ENCODE measurements around the gene ST6GALNAC2.
"Not testable (repeated sequence)": the region's sequence is repeated elsewhere in the genome, so short reads cannot be mapped to it uniquely, and the experiment has no call there.

ST6GALNAC2 gene

GRCh38 chr17:76523084-76524037, 62.3 kb downstream of the ST6GALNAC2 start:
- DNase-seq = no peak

- not testable (repeated sequence) for DNase-seq
These were observed 64.0 kb downstream of the ST6GALNAC2 start for GRCh38 chr17:76521683-76522082.

GRCh38 chr17:76521262-76521661, 64.4 kb downstream of the ST6GALNAC2 start:
- DNase-seq = no peak

DNA sequence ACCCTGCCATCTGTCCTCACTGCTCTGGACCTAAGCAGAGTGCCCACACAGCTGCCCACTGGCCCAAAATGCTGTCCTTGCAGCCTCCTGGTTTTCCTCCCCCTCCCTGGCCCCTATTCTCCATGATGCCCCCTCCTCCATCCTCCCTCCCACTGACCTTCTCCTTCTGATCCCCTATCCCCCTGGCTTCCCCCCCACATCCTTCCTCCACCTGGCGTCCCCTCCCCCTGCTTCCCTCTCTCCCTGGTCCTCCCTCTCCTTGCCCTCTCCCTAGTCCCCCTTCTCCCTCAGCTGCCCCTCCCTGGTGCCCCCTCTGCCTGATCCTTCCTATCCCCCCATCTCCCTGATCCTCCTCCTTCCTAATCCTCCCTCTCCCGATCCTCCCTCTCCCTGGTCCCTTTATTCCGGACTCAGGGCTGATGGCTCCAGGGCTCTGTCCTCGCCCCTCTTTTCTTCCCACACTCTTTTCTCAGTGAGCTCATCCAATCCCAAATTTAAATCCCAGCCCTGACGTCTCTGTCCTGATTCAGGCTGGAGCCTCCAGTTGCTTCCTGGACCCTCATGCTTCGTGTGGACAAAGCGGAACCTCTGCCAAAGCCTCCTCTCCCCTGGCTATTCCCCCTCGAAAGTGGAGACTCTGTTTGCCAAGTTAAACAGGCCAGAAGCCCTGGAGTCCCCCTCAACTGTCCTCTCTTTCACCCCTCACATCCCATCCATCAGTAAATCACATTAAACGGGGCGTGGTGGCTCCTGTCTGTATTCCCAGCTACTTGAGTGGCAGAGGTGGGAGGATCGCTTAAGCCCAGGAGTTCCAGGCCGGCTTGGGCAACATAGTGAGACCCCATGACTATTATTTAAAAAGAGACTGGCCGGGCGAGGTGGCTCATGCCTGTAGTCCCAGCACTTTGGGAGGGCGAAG, 66.4 kb downstream of the ST6GALNAC2 start:
- no peak for DNase-seq

DNA sequence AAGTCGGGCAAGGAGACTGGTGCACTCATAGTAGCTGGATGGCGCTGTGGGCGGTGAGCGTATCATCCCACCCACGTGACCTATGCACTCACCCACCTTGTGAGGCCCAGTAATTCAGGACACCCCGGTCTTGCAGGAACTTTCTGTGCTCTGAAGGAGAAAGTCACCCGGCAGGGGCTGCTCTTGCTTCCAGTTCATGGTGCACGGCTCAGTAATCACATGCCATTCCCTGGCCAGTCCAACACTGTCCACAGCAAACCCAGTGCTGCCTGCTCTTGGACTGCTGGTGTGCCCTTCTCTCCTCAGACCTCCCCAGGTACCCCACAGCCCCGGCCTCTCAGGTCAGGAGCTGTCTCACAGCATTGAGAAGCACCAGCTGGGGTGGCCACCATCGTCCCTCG, 68.0 kb downstream of the ST6GALNAC2 start:
- DNase-seq = no peak
